Panc1 (cell line): ENCODE measurements around the gene SLC39A7.

Experiments
- POLR2AphosphoS5 ChIP-seq: IDR thresholded peaks from 2 replicates; pipeline ENCODE4 v1.6.1; 2012; ENCODE audit warnings: mild to moderate bottlenecking, low read depth, low read length, moderate library complexity
- TF ChIP-seq, protein P1 (sequence below): fragments of 450-650 bp; IDR thresholded peaks from 2 replicates; pipeline ENCODE4 v1.5.1; 2017; ENCODE audit warnings: mild to moderate bottlenecking

DNA sequence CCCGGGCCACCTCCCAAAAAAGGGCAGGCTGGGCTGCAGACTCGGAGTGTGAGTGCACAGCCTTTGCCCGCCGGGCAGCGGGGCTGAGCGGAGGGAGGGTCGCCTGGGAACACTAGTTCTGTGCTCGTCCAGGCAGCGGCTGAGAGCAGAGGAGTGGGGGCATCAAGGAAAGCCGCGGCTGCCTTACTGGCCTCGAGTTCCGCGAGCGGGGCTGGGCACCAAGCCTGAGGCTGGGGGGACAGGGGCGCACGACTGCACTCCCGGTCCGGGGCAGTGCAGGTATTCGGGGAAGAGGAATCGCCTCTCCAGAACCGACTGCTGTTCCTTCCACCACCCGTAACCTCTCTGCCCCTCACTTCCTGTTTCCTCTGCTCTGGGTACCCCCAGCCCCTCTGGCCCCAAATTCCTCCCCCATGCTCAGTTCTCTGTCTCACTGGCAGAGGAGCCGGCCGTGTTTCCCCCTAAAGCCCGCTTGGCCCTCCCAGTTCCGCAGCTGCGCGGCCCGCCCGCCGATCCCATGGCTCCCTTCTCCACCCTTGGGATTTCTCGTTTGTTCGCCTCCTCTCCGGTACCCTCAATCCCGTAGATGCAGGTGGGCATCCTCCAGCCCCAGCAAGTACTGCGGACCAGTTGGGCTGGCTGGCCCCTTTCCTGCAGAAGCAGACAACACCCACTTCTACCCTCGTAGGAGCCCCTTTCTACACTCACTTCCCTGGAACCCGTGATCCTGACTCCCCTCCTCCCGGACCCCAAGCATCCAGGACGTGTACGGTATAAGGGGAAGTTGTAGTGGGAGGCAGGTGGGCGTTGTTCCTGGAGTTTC, 12.7 kb downstream of the SLC39A7 start:
- TF ChIP-seq POLR2AphosphoS5 = peak; percentile 59
- TF ChIP-seq, protein P1, sequence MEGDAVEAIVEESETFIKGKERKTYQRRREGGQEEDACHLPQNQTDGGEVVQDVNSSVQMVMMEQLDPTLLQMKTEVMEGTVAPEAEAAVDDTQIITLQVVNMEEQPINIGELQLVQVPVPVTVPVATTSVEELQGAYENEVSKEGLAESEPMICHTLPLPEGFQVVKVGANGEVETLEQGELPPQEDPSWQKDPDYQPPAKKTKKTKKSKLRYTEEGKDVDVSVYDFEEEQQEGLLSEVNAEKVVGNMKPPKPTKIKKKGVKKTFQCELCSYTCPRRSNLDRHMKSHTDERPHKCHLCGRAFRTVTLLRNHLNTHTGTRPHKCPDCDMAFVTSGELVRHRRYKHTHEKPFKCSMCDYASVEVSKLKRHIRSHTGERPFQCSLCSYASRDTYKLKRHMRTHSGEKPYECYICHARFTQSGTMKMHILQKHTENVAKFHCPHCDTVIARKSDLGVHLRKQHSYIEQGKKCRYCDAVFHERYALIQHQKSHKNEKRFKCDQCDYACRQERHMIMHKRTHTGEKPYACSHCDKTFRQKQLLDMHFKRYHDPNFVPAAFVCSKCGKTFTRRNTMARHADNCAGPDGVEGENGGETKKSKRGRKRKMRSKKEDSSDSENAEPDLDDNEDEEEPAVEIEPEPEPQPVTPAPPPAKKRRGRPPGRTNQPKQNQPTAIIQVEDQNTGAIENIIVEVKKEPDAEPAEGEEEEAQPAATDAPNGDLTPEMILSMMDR = no peak
